Spleen (tissue), 7 donors: Measurements from ENCODE around the gene CACNG7.

Experiments
- POLR2A ChIP-seq, 3 donors: fragments of 450-650 bp; IDR thresholded peaks; one replicate each; pipeline ENCODE4 v1.5.1; 2017; ENCODE audit warnings: antibody characterized with exemption in 3 of 3, mild to moderate bottlenecking in 1 of 3
- POLR2AphosphoS5 ChIP-seq, 3 donors: sonication (generic); formaldehyde crosslinking; IDR thresholded peaks; one replicate each; pipeline ENCODE4 v1.5.1; 2017; ENCODE audit warnings: antibody characterized with exemption in 3 of 3
- TF ChIP-seq, protein P1 (sequence below), 11 experiments: fragments of 200-600 bp in 7 of 11; fragments of 450-650 bp in 4 of 11; sonication (generic) in 4 of 11; IDR thresholded peaks in 8 of 11; conservative IDR thresholded peaks in 3 of 11; 1 replicate in 7 of 11; 2 replicates in 4 of 11; pipeline versions ENCODE4 v1.4.0 to v1.8.0; 2016 to 2021; ENCODE audit warnings: antibody characterized with exemption in 11 of 11, inconsistent platforms in 4 of 11, mild to moderate bottlenecking in 1 of 11
- donor health status: DM: no; HTN: no; CAD: no; lungs with moderate emphysema.
- donor health status: DM: no; HTN: no; CAD: no.
- donor health status: DM: no; HTN: no; CAD: no.

DNA sequence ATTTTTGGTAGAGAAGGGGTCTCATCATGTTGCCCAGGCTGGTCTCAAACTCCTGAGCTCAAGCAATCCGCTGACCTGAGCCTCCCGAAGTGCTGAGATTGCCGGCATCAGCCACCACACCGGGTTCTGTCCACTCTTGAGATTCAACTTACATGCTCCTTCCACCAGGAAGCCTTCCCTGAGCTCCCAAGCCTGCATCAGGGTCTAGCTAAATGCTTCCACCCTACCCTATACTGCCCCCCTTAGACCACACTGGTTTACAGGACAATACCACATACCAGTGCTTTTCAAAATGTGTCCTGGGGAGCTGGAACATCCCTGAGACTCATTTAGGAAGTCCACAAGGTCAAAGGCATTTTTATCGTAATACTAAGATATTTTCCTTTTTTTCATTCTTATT is 38.5 kb downstream of the CACNG7 start:
- TF ChIP-seq, protein P1, sequence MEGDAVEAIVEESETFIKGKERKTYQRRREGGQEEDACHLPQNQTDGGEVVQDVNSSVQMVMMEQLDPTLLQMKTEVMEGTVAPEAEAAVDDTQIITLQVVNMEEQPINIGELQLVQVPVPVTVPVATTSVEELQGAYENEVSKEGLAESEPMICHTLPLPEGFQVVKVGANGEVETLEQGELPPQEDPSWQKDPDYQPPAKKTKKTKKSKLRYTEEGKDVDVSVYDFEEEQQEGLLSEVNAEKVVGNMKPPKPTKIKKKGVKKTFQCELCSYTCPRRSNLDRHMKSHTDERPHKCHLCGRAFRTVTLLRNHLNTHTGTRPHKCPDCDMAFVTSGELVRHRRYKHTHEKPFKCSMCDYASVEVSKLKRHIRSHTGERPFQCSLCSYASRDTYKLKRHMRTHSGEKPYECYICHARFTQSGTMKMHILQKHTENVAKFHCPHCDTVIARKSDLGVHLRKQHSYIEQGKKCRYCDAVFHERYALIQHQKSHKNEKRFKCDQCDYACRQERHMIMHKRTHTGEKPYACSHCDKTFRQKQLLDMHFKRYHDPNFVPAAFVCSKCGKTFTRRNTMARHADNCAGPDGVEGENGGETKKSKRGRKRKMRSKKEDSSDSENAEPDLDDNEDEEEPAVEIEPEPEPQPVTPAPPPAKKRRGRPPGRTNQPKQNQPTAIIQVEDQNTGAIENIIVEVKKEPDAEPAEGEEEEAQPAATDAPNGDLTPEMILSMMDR (IDR thresholded peaks at IDR 0.05 in 8 of 11, conservative IDR thresholded peaks at IDR 0.05 in 3 of 11): no peak
- TF ChIP-seq POLR2A (IDR thresholded peaks at IDR 0.05): no peak
- no peak for TF ChIP-seq POLR2AphosphoS5 (IDR thresholded peaks at IDR 0.05)
